IMR-90 (cell line): ENCODE measurements around the gene AMZ1. TPM values are rescaled to one million over a fixed set of nuclear protein-coding genes. Genes with fewer than 3 reads are reported as not detected.

ENCODE experiments used
- ATAC-seq: fragments of 200-7000 bp; cut with Tn5 transposase; 2 replicates; pipeline ENCODE4 v1.9.1; 2020; ENCODE audit warnings: low read depth, mild to moderate bottlenecking, moderate library complexity
- BruUV-seq: library from RNA; stranded (reverse); fragments of 400-500 nt; replicated peaks from 2 replicates; lab custom pipeline; 2021; lab: Mats Ljungman, UMichigan
- CTCF ChIA-PET: fragments of 300-600 bp; formaldehyde crosslinking; extraction: SDS; loops from one replicate; lab custom pipeline; 2021; ENCODE audit warnings: antibody characterized with exemption; lab: Yijun Ruan, JAX
- POLR2A ChIA-PET: fragments of 300-600 bp; sonication (Branson Sonifier 250); formaldehyde crosslinking; loops from one replicate; lab custom pipeline; 2022; ENCODE audit warnings: antibody characterized with exemption; ENCODE audit not compliant: unreplicated experiment; lab: Charles Lee
- DNase-seq: peaks from one replicate; pipeline ENCODE4 v3.0.0; 2013
- H2AFZ ChIP-seq: replicated peaks from 2 replicates; pipeline ENCODE3; 2013; ENCODE audit warnings: low read length, mild to moderate bottlenecking; ENCODE audit not compliant: poor library complexity
- H2AK5ac ChIP-seq: 2 replicates; pipeline ENCODE4 v1.6.1; 2013; ENCODE audit warnings: low read depth, low read length, inconsistent platforms
- H2AK9ac ChIP-seq: replicated peaks from 2 replicates; pipeline ENCODE3; 2013; ENCODE audit warnings: mild to moderate bottlenecking, low read depth, low read length, moderate library complexity; ENCODE audit not compliant: poor library complexity
- H2BK120ac ChIP-seq: 2 replicates; pipeline ENCODE4 v1.6.1; 2013; ENCODE audit warnings: low read depth, low read length, inconsistent platforms
- H2BK15ac ChIP-seq: 3 replicates; pipeline ENCODE4 v1.6.1; 2013; ENCODE audit warnings: low read depth, low read length, inconsistent platforms
- H2BK20ac ChIP-seq: 2 replicates; pipeline ENCODE4 v1.6.1; 2013; ENCODE audit warnings: low read depth, mild to moderate bottlenecking, inconsistent platforms, low read length, moderate library complexity
- H2BK5ac ChIP-seq: 2 replicates; pipeline ENCODE4 v1.6.1; 2013; ENCODE audit warnings: mild to moderate bottlenecking, low read depth, low read length, inconsistent platforms; ENCODE audit not compliant: poor library complexity, severe bottlenecking
- H3K14ac ChIP-seq: replicated peaks from 2 replicates; pipeline ENCODE4 v1.6.1; 2013; ENCODE audit warnings: low read depth, low read length, inconsistent platforms
- H3K18ac ChIP-seq: 2 replicates; pipeline ENCODE4 v1.6.1; 2013; ENCODE audit warnings: low read depth, low read length, control low read depth
- H3K23ac ChIP-seq: 2 replicates; pipeline ENCODE4 v1.6.1; 2013; ENCODE audit warnings: low read depth, low read length, inconsistent platforms
- H3K27ac ChIP-seq: 2 replicates; pipeline ENCODE4 v1.5.1; 2013; ENCODE audit warnings: mild to moderate bottlenecking, control low read depth, low read length; ENCODE audit not compliant: insufficient read depth
- H3K27me3 ChIP-seq: 2 replicates; pipeline ENCODE4 v1.6.1; 2013; ENCODE audit warnings: low read length; ENCODE audit not compliant: control insufficient read depth, insufficient read depth
- H3K36me3 ChIP-seq: 2 replicates; pipeline ENCODE4 v1.6.1; 2013; ENCODE audit warnings: low read length, mixed read lengths; ENCODE audit not compliant: control insufficient read depth, insufficient read depth
- H3K4ac ChIP-seq: 2 replicates; pipeline ENCODE4 v1.6.1; 2013; ENCODE audit warnings: low read depth, low read length, inconsistent platforms
- H3K4me1 ChIP-seq: 2 replicates; pipeline ENCODE4 v1.6.1; 2013; ENCODE audit warnings: low read length, mixed read lengths; ENCODE audit not compliant: control insufficient read depth, insufficient read depth
- H3K4me2 ChIP-seq: 2 replicates; pipeline ENCODE4 v1.6.1; 2013; ENCODE audit warnings: low read depth, mild to moderate bottlenecking, control low read depth, low read length, moderate library complexity
- H3K4me3 ChIP-seq: 2 replicates; pipeline ENCODE4 v1.5.1; 2013; ENCODE audit warnings: low read depth, mild to moderate bottlenecking, control low read depth, low read length, moderate library complexity; ENCODE audit not compliant: insufficient read depth
- H3K56ac ChIP-seq: 2 replicates; pipeline ENCODE4 v1.6.1; 2013; ENCODE audit warnings: low read length, inconsistent platforms; ENCODE audit not compliant: insufficient read depth; ENCODE audit errors: extremely low read depth
- H3K79me1 ChIP-seq, 2 experiments: 2 replicates each; pipeline ENCODE4 v1.6.1; 2013; ENCODE audit warnings: low read length in 2 of 2, inconsistent platforms in 1 of 2, low read depth in 1 of 2
- H3K9ac ChIP-seq: 2 replicates; pipeline ENCODE4 v1.6.1; 2013; ENCODE audit warnings: low read depth, low read length, control low read depth
- H3K9me1 ChIP-seq: 2 replicates; pipeline ENCODE4 v1.6.1; 2013; ENCODE audit warnings: low read length, inconsistent platforms; ENCODE audit not compliant: insufficient read depth
- H3K9me3 ChIP-seq: 2 replicates; pipeline ENCODE4 v1.6.1; 2013; ENCODE audit warnings: low read length; ENCODE audit not compliant: control insufficient read depth, insufficient read depth
- H4K20me1 ChIP-seq: 2 replicates; pipeline ENCODE4 v1.6.1; 2013; ENCODE audit warnings: low read length, inconsistent platforms; ENCODE audit not compliant: insufficient read depth
- H4K5ac ChIP-seq: 2 replicates; pipeline ENCODE4 v1.6.1; 2013; ENCODE audit warnings: mild to moderate bottlenecking, low read depth, low read length, control low read depth
- H4K8ac ChIP-seq, 2 experiments: 2 replicates each; pipeline ENCODE4 v1.6.1; 2013; ENCODE audit warnings: low read depth in 2 of 2, low read length in 2 of 2, control low read depth in 1 of 2, inconsistent platforms in 1 of 2
- H4K91ac ChIP-seq: 2 replicates; pipeline ENCODE4 v1.6.1; 2013; ENCODE audit warnings: low read depth, low read length, inconsistent platforms; ENCODE audit not compliant: insufficient read depth
- RFX5 ChIP-seq: IDR thresholded peaks from 2 replicates; pipeline ENCODE4 v1.8.0; 2012; ENCODE audit warnings: low read depth, mild to moderate bottlenecking, low read length, moderate library complexity
- WGBS, 2 experiments: methylation state at CpG; one replicate each; pipeline versions ENCODE4 v1.1.5 to v1.1.7; 2013; ENCODE audit warnings: missing lambda C conversion rate in 2 of 2; ENCODE audit not compliant: insufficient read length in 1 of 2; ENCODE audit errors: extremely low coverage in 2 of 2; 5-methylcytosine and 5-hydroxymethylcytosine counted together
- dilution Hi-C: fragments of 300-500 bp; cut with HindIII; formaldehyde crosslinking; loops from one replicate; pipeline ENCODE4 v1.14.3; 2018; ENCODE audit warnings: low sequenced_read_pairs; ENCODE audit not compliant: unreplicated experiment
- in situ Hi-C: fragments of 300-500 bp; cut with MboI; formaldehyde crosslinking; loops from 3 replicates; pipeline ENCODE4 v1.14.3; 2019; ENCODE audit warnings: low sequenced_read_pairs, inconsistent platforms, mixed read lengths
- intact Hi-C: fragments of 100-400 bp; cut with micrococcal nuclease; formaldehyde crosslinking; loops from 2 replicates; pipeline ENCODE4 v1.10.0; 2022
- polyA plus RNA-seq, 3 experiments: library from polyadenylated mRNA; depleted of rRNA; stranded (reverse); fragments of >200 nt; gene quantifications; 2 replicates each; pipeline ENCODE4 v1.2.3, GENCODE V29; 2012; ENCODE audit warnings: low replicate concordance in 1 of 3
- total RNA-seq: library from RNA; depleted of rRNA; stranded (reverse); fragments of >200 nt; gene quantifications from 2 replicates; pipeline ENCODE4 v1.2.3, GENCODE V29; 2012

AMZ1 gene
- total and polyA plus RNA-seq, 2 of the 4 experiments (the other 2 are of a cell fraction), result 0.54 to 1.6 TPM

- ChIA-PET POLR2A (no interaction called here), CTCF (no interaction called here)
- intact Hi-C loops (no loop called here), in situ Hi-C loops (no loop called here), dilution Hi-C loops (no loop called here)
- no peak for TF ChIP-seq RFX5
- no peak overlapping the region for H3K9ac ChIP-seq
- H3K4me3 ChIP-seq, result no peak overlapping the region
- DNase-seq, result no peak
- peaks cover 73% of the 10 kb centered on the region for H3K36me3 ChIP-seq
- no peaks in the 10 kb centered on the region for H3K9me3 ChIP-seq
- H2AK5ac ChIP-seq, result no peak overlapping the region
- no peak overlapping the region for H3K18ac ChIP-seq
- no peak overlapping the region for H2BK20ac ChIP-seq
- no peaks in the 10 kb centered on the region for H3K4me1 ChIP-seq
- H2AK9ac ChIP-seq, result no peak overlapping the region
- H3K56ac ChIP-seq, result no peak overlapping the region
- no peak overlapping the region for H3K23ac ChIP-seq
- no peak overlapping the region for H2AFZ ChIP-seq
- no peak overlapping the region for H2BK120ac ChIP-seq
- no peak overlapping the region for H2BK15ac ChIP-seq
- BruUV-seq, result no TSS peak
- H3K27me3 ChIP-seq, result no peaks in the 10 kb centered on the region
- H3K9me1 ChIP-seq, result no peaks in the 10 kb centered on the region; the same call in 1 of the 2 replicates
- no peak overlapping the region for H4K91ac ChIP-seq
- no peak overlapping the region for H3K4ac ChIP-seq
- H4K5ac ChIP-seq, result no peak overlapping the region
- H2BK5ac ChIP-seq, result no peak overlapping the region
- H3K27ac ChIP-seq, result no peak overlapping the region
- peaks cover 14 to 41% of the 10 kb centered on the region in 2 experiments for H3K79me1 ChIP-seq
- no CpG with 5 or more reads among the region's 5 CpGs for WGBS, 2 experiments
- H4K8ac ChIP-seq, result no peak overlapping the region
- no peak overlapping the region for H3K14ac ChIP-seq
- H4K20me1 ChIP-seq, result peaks cover 33% of the 10 kb centered on the region
- no peak overlapping the region for H3K4me2 ChIP-seq
- no peak for ATAC-seq
Measured at GRCh38 chr7:2654059-2654458, 33.9 kb upstream of the AMZ1 start.
